ENCODE measurements around the gene MAD1L1. TPM values are rescaled to one million over a fixed set of nuclear protein-coding genes. Genes with fewer than 3 reads are reported as not detected.

MAD1L1 gene
- total RNA-seq, 2 experiments from 2014 or later: 58.3 to 65.3 TPM

DNA sequence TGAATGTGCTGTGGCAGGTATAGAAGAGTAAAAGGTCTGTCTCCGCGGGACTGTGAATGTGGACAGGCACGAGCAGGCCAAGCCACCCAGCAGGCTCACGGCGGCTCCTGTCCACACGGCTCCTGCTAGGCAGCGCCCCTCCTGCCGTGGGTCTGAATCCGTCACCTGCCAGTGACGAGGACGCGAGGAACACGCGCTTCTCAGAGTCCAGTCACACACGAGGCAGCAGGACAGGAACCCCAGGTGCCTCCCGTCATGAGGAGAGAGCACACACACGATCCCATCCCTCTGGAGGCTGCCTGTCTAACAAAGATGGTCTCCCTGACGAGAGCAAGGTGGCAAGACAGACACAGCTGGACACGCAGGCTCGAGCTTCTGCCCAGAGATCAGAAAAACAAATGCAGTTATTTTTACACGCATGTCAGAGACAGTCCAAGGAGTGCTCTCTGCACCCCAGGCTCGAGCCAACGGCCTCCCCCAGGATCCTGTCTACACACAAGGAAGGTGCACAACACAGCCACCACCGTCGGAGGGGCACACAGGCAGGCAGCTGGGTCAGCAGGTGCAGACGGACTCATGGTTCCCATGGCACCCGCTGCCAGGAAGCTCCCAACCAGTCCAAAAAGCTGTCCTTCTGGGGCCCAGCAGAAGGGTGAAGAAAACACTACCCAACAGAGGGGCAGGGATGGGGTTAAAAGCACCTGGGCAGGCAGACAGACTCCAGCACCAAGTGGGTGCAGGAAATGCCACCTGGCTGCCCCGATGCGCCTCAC is 103.2 kb downstream of the MAD1L1 start:
- Histone ChIP-seq H3K9me3 (ENCODE audit: low read length) (no peaks in the 10 kb centered on the region), H3K4me2 (ENCODE audit: low read length) (peak overlapping the region; percentile 65), H3K27ac (ENCODE audit: low read depth, low read length, poor library complexity, severe bottlenecking) (peak overlapping the region; percentile 4), H3K36me3 (ENCODE audit: insufficient read depth, low read length) (peaks cover 4% of the 10 kb centered on the region; the same call in 1 of the 2 replicates), H3K79me2 (ENCODE audit: insufficient read depth, low read depth, low read length) (no peaks in the 10 kb centered on the region), H4K20me1 (ENCODE audit: insufficient read depth, low read length) (no peaks in the 10 kb centered on the region), H3K4me3 (ENCODE audit: low read depth, low read length, poor library complexity, severe bottlenecking) (peak overlapping the region; percentile 2), H3K9me2 (ENCODE audit: insufficient read depth, low read length) (no peaks in the 10 kb centered on the region), H2AFZ (ENCODE audit: low read length) (no peak overlapping the region), H3K4me1 (ENCODE audit: insufficient read depth, low read length, poor library complexity, severe bottlenecking) (peaks cover 29% of the 10 kb centered on the region)
- TF ChIP-seq EZH2phosphoT487 (IDR thresholded peaks at IDR 0.05; ENCODE audit: borderline replicate concordance, low read depth, low read length): no peak
- TF ChIP-seq, protein P1, sequence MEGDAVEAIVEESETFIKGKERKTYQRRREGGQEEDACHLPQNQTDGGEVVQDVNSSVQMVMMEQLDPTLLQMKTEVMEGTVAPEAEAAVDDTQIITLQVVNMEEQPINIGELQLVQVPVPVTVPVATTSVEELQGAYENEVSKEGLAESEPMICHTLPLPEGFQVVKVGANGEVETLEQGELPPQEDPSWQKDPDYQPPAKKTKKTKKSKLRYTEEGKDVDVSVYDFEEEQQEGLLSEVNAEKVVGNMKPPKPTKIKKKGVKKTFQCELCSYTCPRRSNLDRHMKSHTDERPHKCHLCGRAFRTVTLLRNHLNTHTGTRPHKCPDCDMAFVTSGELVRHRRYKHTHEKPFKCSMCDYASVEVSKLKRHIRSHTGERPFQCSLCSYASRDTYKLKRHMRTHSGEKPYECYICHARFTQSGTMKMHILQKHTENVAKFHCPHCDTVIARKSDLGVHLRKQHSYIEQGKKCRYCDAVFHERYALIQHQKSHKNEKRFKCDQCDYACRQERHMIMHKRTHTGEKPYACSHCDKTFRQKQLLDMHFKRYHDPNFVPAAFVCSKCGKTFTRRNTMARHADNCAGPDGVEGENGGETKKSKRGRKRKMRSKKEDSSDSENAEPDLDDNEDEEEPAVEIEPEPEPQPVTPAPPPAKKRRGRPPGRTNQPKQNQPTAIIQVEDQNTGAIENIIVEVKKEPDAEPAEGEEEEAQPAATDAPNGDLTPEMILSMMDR (conservative IDR thresholded peaks at IDR 0.05; ENCODE audit: low read length): no peak
- intact Hi-C loops (cut with micrococcal nuclease; ENCODE audit: unreplicated experiment): no loop called here
- BruUV-seq (replicated peaks): no TSS peak
- CTCF ChIA-PET (ENCODE audit: unreplicated experiment): no interaction called here
- DNase-seq (ENCODE audit: low spot score): peak; percentile 59
- POLR2A ChIA-PET: interaction anchor here (1.0 kb wide), 1 partner anchor 19 kb away, joined by 3 read pairs; no protein-coding TSS in a partner anchor

DNA sequence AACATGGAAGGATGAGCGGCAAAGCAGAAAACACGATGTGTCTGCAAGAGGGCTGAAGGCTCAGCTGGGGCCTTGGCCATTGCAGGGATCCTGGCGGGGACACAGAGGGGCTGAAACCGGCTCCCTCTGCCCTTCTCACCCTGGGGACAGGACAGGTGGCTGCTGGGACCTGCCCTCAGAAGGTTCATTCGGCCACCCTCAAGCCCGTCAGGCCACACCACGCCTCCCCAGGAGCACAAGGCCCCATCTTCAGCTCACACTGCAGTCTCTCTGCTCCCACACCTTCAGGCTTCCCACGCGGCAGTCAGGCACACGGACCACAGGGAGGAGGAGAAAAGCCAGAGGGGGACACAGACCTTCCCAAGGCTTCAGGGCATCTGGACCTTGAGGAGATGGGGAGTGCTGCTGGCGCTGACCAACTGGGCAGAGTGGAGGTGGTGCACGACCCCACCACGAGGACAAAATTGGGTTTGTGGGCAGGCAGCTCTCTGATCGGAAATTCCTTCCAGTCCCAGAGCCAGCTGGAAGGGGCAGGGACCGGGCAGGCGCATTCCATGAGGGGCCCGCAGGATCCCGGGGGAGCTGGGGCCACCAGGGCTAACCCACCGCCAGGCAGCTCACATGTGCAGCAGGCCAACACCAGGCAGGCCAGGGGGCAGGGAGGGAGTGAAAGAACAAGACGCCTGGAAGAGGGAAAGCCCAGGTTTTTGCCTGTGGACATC is 104.0 kb downstream of the MAD1L1 start:
- Histone ChIP-seq H2AFZ (ENCODE audit: low read length) (no peak overlapping the region), H3K79me2 (ENCODE audit: insufficient read depth, low read depth, low read length) (no peaks in the 10 kb centered on the region), H3K4me2 (ENCODE audit: low read length) (no peak overlapping the region), H3K9me2 (ENCODE audit: insufficient read depth, low read length) (no peaks in the 10 kb centered on the region), H3K4me3 (ENCODE audit: low read depth, low read length, poor library complexity, severe bottlenecking) (no peak overlapping the region), H3K4me1 (ENCODE audit: insufficient read depth, low read length, poor library complexity, severe bottlenecking) (peaks cover 29% of the 10 kb centered on the region), H3K9me3 (ENCODE audit: low read length) (no peaks in the 10 kb centered on the region), H4K20me1 (ENCODE audit: insufficient read depth, low read length) (no peaks in the 10 kb centered on the region), H3K36me3 (ENCODE audit: insufficient read depth, low read length) (peaks cover 4% of the 10 kb centered on the region; the same call in 1 of the 2 replicates), H3K27ac (ENCODE audit: low read depth, low read length, poor library complexity, severe bottlenecking) (no peak overlapping the region)
- no TSS peak for BruUV-seq (replicated peaks)
- POLR2A ChIA-PET: interaction anchor here (0.5 kb wide), 1 partner anchor 207 kb away, joined by 3 read pairs; no protein-coding TSS in a partner anchor
- CTCF ChIA-PET (ENCODE audit: unreplicated experiment): no interaction called here
- no peak for TF ChIP-seq EZH2phosphoT487 (IDR thresholded peaks at IDR 0.05; ENCODE audit: borderline replicate concordance, low read depth, low read length)
- TF ChIP-seq, protein P1 (conservative IDR thresholded peaks at IDR 0.05; ENCODE audit: low read length): no peak
- intact Hi-C loops (cut with micrococcal nuclease; ENCODE audit: unreplicated experiment): no loop called here
- no peak for DNase-seq (ENCODE audit: low spot score)

All from OCI-LY7 (cell line).